GM19467 (cell line): ENCODE measurements around the gene TBC1D10B.
A peak's percentile ranks its signal among the peaks of the same experiment; 100 is the strongest.
"Not testable (repeated sequence)": the region's sequence is repeated elsewhere in the genome, so short reads cannot be mapped to it uniquely, and the experiment has no call there.

Source experiments
- ATAC-seq: cut with Tn5 transposase; IDR thresholded peaks from one replicate; pipeline ENCODE4 v1.9.1; 2021; ENCODE audit warnings: mild to moderate bottlenecking, moderate library complexity; ENCODE audit not compliant: unreplicated experiment

The TBC1D10B gene

DNA sequence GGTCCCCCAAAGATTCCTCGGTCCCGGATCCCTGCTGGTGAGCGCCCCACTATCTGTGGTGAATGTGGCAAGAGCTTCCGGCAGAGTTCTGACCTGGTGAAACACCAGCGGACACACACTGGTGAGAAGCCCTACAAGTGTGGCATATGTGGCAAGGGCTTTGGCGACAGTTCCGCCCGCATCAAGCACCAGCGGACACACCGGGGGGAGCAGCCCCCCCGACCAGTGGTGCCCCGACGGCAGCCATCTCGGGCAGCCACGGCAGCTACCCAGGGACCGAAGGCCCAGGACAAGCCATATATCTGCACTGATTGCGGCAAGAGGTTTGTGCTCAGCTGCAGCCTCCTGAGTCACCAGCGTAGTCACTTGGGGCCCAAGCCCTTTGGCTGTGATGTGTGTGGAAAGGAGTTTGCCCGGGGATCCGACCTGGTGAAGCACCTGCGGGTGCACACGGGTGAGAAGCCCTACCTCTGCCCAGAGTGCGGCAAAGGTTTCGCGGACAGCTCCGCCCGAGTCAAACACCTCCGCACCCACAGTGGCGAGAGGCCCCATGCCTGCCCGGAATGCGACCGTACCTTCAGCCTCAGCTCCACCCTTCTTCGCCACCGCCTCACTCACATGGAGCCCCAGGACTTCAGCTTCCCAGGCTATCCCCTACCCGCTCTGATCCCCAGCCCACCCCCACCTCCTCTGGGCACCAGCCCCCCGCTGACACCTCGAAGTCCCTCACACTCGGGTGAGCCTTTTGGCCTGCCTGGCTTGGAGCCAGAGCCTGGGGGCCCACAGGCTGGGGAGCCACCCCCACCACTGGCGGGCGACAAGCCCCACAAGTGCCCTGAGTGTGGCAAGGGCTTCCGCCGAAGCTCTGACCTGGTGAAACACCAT is 27.7 kb upstream of the TBC1D10B start:
- ATAC-seq = no peak

DNA sequence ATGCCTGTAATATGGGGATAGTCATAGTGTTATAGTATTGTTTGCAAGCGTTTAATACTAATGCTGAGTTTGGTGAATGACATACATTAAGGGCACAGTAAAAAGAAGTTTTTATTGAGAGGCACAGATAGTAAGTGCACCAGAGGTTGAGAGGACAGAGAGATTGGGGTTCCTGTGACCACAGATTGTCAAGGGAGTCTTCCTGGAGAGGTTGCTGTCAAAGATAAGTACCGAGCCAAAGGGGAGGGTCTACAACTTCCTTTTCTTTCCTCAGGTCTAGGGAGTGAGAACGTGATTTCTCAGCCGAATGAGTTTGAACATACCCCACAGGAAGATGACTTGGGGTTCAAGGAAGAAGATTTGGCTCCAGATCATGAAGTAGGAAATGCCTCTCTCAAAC is 26.8 kb upstream of the TBC1D10B start:
- no peak for ATAC-seq

DNA sequence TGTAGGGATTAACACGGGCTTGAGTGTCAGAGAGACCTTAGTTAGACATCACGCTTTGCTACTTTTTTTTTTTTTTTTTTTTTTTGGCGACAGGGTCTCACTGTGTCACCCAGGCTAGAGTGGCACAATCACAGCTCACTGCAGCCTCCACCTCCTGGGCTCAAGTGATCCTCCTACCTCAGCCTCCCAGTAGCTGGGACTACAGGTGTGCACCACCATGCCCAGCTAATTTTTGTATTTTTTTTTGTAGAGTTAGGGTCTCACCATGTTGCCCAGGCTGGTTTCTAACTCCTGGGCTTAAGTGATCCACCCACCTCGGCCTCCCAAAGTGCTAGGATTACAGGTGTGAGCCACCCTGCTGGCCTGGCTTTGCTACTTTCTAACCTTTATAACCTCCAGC is 26.3 kb upstream of the TBC1D10B start:
- not testable (repeated sequence) for ATAC-seq

DNA sequence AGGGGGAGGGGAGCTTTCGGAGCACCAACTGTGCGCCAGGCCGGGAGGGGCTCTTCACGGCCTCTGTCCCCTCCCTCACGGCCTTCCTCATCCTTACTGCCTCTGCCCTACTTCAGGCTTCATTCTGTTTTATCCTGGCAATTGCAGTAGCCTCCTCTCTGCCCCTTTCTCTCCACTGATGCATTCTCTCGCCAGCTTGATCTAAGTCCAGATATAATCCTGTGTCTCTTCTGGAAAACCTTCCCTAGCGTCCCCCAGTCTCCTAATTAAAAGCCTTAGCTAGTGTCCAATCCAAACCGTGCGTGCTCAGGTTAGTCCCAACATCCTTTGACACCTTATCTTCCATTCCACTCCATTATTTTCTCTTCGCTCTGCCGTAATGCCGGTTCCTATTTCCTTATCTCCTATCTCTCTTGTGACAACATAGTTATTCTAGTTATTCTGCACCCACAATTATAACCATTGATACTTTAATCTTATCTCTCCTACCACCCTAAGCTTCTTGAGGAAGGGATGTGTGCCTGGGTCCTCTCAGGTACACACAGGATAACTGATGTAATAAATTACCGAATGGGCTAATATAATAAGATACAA is 25.8 kb upstream of the TBC1D10B start:
- no peak for ATAC-seq

DNA sequence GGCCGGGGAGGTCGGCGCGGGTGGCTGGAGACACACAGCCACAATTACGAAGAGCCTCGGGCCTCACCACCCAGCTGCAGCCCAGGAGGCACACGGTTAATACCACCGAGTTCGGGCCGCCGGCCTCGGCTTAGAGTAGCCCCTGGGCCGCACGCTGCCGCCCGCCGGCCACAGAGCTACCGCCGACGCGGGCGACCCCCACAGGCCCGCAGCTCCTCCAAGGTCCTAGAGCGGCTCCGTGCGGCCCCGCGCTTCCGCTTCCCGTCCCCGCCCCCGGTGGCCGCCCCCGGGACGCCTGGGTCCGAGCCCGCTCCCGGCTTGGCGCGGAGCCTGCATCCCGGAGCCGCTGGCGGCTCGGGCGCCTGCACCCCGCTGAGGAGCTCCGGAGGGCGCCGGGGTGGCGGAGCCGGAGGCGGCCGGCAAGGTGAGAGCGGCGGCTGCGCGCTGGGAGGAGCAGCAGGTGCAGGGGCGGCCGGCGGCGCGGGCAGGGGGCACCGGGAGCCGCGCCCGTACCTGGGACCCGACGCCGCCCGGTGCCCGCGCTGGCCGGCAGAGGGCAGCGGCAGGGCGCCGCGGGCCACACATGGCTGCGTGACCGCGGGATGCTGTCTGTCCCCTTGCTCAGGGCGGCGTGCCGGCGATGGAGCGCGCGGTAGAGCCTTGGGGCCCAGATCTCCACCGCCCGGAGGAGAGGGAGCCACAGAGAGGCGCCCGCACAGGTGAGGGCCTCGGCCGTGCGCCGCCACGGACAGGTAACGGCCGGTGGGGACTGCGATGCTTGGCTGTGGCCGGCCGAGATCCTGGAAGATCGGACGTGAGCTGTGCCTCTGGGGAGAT is 25.1 kb upstream of the TBC1D10B start, which contains the start of gene ZNF48:
Gene ZNF48, plus strand, starts transcription at position 266 of the 837 bp plus-strand sequence. Its CDS starts 375 bp downstream, at position 641.
- peak; percentile 59 for ATAC-seq

DNA sequence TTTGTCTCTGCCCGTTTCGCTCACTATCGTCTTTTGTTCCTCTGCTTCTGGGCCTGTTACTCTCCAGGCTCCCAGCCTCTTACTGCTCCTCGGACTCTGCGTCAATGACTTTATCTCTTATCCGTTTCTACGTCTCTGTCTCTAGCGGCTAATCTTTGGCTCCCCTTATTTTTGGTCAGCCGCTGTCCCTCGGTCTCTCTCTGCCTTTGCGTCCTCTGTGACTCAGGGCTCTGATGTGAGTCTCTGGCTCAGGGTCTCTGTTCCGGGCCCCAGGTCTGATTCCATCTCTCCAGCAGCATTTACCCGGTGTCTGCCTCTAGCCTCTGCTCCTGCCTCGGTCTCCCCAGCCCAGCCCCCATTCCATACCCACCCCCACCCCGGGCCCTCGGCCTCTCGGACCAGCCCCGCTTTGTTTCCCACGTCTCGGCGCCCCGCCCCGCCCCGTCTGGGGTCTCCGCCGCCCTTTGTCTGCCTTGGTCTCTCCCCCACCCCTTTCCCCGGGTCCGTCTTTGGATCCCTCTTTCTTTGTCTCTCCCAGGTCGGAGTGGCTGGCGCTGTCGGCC is 24.4 kb upstream of the TBC1D10B start:
- no peak for ATAC-seq

DNA sequence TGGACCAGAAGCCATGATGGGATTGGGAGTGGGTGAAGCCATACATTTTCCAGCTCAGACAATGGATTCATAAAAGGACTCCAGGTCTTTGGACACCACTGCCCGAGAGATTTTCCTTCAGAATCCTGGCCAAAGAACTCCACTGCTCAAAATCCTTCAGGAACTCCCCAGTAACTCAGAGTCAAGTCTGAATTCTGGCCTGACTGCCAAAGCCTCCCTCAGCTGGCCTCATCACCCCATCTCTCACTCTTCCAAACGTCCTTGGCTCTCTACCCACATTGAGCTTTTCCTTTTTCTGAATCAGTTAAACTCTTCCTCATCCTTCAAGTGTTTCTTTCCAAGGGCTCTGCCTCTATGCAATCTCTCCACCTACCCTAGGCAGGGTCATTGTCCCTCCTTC is 13.2 kb upstream of the TBC1D10B start:
- no peak for ATAC-seq

DNA sequence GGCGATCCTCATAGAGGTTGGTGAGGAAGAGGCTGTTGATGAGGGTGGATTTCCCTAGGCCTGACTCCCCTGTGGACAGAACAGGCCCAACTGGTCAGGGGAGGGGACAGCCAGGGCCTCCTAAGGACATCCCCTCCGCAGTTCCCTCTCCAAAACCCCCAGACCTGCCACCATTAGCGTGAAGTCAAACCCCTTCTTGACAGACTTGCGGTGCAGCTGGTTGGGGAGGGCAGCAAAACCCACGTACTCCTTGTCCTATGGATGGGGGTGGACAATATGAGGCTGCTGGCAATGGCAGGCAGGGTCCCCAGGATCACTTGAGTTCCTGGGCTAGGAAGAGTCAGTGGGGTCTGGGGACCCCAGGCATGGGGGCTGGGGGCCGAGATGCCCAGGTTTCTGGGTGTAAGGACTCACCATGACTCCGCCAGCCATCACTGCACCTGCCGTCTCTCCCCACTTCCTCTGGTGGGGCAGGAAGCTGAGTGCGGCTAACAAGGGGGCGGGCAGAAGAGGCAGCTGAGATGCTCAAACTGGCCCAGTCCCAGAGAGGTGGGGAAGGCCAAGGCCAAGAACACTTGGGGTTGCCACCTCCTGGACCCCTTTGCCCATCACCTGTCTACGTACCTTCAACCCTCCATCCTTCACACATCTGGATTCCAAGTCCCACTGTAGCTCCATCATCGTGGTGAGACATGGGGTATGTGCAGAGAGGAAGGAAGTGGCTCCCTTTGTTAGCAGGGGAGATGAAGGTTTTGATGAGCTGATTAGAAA is 12.0 kb upstream of the TBC1D10B start, which contains the start of gene SEPTIN1:
Gene SEPTIN1, minus strand, starts transcription at position 451 of the 771 bp plus-strand sequence. Its CDS starts 19 bp downstream, at position 432.
- ATAC-seq = no peak

DNA sequence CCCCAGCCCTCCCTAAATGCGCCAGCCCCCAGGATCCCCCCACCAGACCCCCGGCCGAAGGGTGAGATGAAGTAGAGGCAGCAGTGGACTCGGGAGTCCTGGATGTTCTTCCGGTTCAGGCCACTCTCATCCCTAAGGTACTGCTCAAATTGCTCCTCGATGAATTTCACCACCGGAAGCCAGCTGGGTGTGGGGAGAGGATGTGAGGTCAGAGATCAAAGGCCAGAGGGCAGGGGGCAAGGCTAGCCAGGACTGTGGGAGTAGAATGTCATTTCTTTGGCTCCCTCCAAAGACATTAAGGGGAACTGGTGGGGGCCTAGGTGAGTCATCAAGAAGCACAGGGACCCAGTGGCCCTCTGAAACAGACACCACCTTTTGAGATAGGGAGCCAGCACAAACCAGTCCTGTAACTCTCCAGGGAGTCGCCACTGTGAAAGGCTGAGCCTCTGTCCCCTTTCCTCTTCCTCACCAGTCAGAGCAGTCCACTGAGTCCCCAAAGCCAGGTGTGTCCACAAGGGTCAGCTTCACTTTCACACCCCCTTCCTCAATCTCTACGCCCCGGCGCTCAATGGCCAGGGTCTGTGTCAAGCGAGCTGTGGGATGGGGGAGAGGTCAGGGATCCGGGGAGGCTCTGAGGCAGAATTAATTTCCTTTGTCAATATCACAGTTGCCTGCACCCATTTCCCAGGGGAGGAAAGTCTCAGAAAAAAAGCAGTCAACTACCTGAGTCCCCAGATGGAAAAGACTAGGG is 11.2 kb upstream of the TBC1D10B start:
- ATAC-seq = no peak

DNA sequence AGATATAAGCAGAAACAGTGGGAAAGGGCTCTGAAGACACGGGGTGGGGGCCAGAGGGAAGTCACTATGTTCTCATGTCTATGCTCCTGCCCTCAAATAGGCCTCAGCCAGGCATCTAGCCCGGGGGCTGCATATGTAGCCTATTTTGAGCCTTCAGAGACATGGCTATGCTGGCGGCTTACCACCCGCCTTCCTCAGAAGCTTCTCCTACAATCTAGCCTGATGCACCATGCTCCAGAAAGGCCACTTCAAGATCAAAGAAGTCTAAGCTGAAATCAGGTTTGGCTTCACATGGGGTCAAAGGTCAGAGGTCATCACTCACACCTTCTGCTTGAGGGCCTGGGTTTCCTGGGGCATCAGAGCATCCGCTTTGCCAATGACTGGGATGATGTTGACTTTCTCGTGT is 10.5 kb upstream of the TBC1D10B start:
- no peak for ATAC-seq

DNA sequence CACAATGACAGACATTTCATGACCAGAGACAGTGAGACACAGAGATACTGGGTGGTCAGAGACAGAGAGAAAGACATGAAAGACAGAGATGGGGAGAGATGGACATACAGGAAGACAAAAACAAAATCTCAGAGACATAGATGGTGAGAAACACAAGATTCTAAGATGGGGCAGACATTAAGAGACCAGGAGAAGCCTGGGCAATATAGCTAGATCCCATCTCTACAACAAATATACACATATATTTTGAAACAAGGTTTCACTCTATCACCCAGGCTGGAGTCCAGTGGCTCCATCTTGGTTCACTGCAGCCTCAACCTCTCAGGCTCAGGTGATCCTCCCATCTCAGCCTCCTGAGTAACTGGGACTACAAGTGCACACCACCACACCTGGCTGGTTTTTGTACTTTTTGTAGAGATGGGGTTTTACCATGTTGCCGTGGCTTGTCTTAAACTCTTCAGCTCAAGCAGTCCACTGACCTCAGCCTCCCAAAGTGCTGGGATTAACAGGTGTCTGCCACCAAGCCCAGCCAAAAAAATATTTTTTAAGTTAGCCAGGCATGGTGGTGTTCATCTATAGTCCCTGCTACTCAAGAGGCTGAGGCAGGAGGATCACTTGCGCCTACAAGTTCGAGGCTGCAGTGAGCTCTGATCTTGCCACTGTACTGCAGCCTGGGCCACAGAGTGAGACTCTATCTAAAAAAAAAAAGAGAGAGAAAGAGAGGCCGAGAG is 9.9 kb upstream of the TBC1D10B start:
- ATAC-seq = no peak

DNA sequence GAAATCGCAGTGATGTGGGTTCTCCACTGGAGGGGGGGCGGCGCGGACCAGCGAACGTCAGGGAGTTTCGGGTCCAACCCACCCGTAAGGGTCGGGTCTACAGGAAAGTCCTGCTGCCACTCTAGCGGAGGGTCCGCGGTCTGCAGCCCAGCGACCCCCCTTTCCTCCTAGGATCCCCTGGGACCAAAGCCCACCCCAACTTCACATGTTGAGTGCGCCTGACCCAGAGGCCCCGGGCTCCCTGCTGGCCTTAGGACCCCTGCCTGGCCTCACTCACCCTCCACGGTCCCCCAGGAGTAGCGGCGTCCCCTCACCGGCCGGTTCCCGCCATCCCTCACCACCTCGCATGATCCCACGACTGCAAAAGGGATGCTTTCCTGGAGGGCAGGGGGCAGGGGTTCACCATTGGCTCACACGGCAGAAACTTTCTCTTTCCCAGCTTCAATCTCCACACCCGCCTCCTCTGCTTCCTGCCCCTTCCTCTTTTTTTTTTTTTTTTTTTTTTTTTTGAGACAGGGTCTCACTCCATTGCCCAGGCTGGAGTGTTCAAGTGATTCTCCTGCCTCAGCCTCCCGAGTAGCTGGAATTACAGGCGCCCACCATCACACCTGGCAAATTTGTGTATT is 9.0 kb upstream of the TBC1D10B start:
- no peak for ATAC-seq

DNA sequence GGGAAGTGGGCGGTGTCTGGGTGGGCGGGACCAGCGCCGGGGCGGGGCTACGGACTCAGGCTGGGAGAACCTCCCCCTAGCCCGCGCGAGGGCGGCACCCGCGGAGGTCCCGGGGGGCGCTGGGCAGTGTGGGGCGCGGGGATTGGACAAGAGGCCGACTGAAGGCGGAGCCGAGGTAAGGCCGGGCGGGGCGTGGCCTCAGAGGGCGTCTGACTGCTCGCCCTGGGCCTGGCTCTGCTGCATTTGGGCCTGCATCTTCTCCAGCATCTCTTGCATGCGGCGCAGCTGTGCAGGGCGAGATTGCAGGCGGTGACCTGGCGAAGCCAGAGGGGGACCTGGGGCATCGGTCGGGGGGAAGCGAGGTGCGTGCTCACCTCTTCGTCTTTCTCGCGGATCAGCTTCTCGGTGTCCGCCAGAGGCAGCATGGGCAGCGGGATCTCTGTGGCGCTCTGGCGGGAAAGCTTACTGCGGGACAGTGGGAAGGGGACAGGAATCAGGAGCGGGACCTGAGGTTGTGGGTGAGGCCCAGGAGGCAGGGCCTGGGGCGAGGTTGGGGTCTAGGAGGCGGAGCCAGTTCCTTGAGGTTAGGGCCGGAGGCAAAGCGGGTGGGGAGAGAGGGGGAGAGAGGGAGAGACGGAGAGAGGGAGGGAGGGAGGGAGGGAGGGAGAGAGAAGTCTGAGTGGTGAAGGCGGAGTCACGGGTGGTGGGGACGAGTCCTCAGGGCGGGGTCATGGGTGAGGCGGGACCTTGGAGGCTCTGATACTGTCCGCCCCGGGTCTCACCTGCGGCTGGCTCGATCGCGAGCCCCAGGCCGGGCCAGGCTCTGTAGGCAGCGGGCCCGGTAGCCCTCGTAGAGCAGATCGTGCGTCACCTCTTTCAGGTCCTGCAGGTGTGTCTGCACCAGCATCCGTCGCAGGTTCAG is 8.2 kb upstream of the TBC1D10B start:
- ATAC-seq = peak; percentile 73

DNA sequence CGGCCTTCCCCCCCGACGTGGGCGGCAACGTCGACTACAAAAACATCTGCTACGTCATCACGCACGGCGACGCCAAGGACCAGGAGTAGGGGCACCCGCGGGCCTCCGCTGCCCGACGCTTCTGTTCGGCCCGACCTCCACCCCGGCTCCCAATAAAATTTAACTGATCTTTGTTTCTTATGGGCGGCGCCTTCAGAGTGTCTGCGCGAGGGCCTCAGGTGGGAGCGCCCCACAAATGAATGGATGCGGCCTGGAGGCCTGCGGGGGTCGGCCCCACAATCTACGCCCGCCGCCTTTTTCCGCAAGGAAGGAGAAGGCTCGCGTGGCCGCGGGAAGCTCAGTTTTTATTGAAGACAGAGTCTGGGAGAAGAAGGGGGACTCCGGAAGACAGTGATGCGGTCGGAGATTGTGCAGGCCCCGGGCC is 7.5 kb upstream of the TBC1D10B start:
- ATAC-seq = peak; percentile 30

DNA sequence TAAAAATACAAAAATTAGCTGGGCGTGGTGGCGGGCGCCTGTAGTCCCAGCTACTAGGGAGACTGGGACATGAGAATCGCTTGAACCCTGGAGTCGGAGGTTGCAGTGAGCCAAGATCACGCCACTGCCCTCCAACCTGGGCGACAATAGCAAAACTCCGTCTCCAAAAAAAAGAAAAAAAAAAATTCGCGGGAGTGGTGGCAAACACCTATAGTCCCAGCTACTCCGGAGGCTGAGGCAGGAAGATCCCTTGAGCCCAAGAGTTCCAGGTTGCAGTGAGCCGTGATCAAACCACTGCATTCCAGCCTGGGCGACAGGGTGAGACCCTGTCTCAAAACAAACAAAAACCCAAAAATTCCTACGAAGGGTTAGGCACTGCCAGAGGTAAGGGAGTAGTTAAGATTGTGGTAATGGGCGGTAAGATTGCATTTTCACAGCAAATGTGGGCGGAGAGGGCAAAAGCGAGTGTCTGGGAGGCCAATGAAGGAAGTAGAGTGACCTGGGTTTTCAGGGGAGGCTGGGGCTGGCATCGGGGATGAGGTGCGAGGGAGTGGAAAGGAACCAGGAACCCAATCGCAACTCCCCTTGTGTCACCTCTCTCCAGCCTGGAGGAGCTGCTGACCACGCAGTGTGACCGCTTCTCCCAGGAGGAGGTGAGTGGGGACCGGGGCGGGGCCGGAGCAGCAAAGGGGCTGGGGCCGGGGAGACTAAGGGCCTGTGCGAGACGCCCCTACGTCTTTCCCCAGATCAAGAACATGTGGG is 6.9 kb upstream of the TBC1D10B start:
- peak; percentile 5 for ATAC-seq

DNA sequence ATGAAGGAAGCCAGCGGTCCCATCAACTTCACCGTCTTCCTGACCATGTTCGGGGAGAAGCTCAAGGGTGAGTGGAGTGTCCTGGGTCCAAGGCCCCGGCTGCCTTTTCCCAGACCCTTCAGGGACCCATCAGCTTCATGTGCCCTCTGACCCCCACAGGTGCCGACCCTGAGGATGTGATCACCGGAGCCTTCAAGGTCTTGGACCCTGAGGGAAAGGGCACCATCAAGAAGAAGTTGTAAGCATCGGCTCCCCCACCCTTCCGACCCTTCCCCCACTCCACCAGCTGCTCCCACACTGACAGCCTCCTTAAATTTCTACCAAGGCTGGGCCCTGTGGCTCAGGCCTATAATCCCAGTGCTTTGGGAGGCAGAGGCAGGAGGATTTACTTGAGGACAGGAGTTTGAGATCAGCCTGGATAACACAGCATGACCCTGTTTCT is 6.2 kb upstream of the TBC1D10B start:
- ATAC-seq = no peak
